Measurements from ENCODE around the gene DIS3L2.
"Not testable (repeated sequence)": the region's sequence is repeated elsewhere in the genome, so short reads cannot be mapped to it uniquely, and the experiment has no call there.

Gene DIS3L2

DNA sequence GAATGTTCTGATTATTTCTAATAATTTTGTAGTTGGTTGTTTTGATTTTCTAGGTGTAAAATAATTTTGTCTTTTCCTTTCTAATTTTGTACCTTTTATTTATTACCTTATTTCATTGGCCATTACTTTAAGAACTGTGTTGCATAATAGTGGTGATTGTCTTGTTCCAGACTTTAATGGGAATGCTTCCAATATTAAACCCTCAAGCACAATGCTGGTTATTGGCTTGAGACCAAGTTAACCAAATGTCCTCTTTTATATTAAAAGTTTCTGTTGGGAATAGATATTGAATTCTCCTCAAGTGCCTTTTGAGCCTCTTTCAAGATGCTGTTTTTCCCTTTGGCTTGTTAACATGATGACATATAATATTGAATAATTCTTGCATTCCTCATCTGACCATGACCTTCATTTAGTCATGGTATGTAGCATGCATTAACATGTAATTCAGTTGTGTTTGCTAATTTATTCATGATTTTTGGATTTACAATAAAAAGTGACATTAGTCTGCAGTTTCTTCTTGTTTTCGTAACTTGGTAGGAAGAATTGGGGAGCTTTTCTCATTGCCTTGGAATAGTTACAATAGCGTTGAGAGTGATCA, 141.7 kb downstream of the DIS3L2 start:
- TF ChIP-seq, protein P1, sequence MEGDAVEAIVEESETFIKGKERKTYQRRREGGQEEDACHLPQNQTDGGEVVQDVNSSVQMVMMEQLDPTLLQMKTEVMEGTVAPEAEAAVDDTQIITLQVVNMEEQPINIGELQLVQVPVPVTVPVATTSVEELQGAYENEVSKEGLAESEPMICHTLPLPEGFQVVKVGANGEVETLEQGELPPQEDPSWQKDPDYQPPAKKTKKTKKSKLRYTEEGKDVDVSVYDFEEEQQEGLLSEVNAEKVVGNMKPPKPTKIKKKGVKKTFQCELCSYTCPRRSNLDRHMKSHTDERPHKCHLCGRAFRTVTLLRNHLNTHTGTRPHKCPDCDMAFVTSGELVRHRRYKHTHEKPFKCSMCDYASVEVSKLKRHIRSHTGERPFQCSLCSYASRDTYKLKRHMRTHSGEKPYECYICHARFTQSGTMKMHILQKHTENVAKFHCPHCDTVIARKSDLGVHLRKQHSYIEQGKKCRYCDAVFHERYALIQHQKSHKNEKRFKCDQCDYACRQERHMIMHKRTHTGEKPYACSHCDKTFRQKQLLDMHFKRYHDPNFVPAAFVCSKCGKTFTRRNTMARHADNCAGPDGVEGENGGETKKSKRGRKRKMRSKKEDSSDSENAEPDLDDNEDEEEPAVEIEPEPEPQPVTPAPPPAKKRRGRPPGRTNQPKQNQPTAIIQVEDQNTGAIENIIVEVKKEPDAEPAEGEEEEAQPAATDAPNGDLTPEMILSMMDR (IDR thresholded peaks at IDR 0.05) = no peak
- no peak for TF ChIP-seq ZFX (IDR thresholded peaks at IDR 0.05; ENCODE audit: borderline replicate concordance)
- no peak overlapping the region for H3K27ac ChIP-seq

- no peak overlapping the region for H3K27ac ChIP-seq
- no peak for TF ChIP-seq ZFX (IDR thresholded peaks at IDR 0.05; ENCODE audit: borderline replicate concordance)
- TF ChIP-seq, protein P1 (IDR thresholded peaks at IDR 0.05) = no peak
These were observed 142.6 kb downstream of the DIS3L2 start for GRCh38 chr2:232104076-232104646.

DNA sequence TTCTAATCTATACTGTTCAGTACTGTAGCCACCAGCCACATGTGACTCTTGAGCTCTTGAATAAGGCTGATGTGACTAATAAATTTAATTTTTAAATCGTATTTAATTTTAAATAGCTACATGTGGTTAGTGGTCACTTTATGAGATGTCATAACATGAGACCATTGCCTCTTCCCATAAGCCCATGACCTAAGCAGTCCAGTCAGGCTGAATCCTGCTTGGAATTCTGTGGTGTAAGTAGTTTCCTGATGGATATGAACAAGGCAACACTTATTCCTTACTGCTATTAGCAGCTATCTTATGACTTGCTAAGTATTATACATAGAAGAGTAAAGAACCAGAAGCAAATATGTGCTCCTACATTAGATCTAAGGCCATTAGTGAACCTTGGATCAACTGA, 150.0 kb downstream of the DIS3L2 start:
- no peak overlapping the region for H3K27ac ChIP-seq
- TF ChIP-seq, protein P1 (IDR thresholded peaks at IDR 0.05) = no peak
- no peak for TF ChIP-seq ZFX (IDR thresholded peaks at IDR 0.05; ENCODE audit: borderline replicate concordance)

DNA sequence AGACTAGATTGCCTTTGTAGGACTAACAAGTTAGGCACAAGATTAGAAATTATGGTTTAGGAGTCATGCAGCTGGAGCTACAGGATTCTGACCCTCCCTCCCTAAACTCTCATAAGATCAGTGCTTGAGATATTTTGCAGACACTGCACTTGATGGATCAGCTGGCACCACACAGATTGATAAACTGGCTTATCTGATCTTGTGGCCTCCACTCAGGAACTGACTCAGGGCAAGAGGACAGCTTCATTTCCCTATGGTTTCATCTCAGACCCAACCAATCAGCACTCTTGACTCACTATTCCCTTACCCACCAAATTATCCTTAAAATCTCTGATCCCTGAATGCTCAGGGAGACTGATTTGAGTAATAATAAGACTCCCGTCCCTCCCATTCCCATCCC, 152.3 kb downstream of the DIS3L2 start:
- TF ChIP-seq ZFX (IDR thresholded peaks at IDR 0.05; ENCODE audit: borderline replicate concordance) = no peak
- TF ChIP-seq, protein P1 (IDR thresholded peaks at IDR 0.05) = no peak
- no peak overlapping the region for H3K27ac ChIP-seq

- H3K27ac ChIP-seq = not testable (repeated sequence)
These were observed 154.3 kb downstream of the DIS3L2 start for GRCh38 chr2:232115728-232116361.

DNA sequence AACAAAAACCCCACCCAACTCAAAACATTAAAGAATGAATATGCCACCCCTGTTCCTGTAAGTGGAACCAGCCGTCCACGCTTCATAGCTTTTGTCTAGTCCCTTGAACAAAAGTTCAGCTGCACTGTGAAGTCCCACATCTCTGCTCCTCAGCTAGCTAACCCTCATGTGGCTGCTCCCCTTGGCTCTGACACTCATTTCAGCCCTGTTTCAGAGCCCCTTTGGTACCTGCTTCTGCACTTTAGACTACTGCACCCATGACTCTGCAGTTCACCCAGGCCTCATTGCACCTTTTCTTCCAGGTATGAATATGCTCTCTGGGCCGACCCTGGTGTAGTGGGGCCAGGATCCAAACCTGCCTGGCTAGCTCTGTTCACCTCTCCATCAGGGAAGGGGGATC, 155.3 kb downstream of the DIS3L2 start:
- TF ChIP-seq, protein P1 (IDR thresholded peaks at IDR 0.05) = no peak
- no peak for TF ChIP-seq ZFX (IDR thresholded peaks at IDR 0.05; ENCODE audit: borderline replicate concordance)
- H3K27ac ChIP-seq = no peak overlapping the region

DNA sequence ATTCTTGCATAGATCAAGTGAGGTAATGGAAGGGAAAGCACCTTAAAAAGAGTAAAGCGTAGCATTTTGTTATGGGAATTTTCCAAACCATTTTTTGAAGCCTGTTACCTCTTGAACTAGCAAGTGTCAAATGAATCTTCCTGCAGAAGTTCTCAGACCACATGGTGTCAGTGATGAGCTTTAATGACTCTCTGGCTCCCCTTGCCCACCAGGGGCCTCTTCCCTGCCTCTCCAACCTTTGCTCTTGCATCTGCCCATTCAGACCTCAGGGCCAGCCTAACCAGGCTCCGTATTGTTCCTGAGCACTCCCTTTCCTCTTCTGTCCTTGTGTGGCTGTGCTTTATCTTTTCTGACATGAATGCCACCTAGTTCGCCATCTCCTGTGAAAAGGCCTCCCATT, 155.9 kb downstream of the DIS3L2 start:
- H3K27ac ChIP-seq = no peak overlapping the region
- TF ChIP-seq, protein P1 (IDR thresholded peaks at IDR 0.05) = no peak
- TF ChIP-seq ZFX (IDR thresholded peaks at IDR 0.05; ENCODE audit: borderline replicate concordance) = no peak
